OCI-LY3 (cell line): Measurements from ENCODE around the gene GDI1.

Source experiments
- H2AFZ ChIP-seq: fragments of 200-600, 300-600 bp; shearing (Covaris generic); 2 replicates; pipeline ENCODE4 v1.6.0; 2014; ENCODE audit warnings: antibody characterized with exemption, low read depth, low read length
- H3K27ac ChIP-seq: fragments of 200-600, 300-600 bp; sonication (generic); 2 replicates; pipeline ENCODE4 v1.5.1; 2014; ENCODE audit warnings: mild to moderate bottlenecking, low read length, moderate library complexity, mixed read lengths
- H3K27me3 ChIP-seq: fragments of 200-600, 300-600 bp; sonication (generic); 2 replicates; pipeline ENCODE4 v1.6.1; 2014; ENCODE audit warnings: low read depth, low read length, mixed read lengths
- H3K36me3 ChIP-seq: fragments of 200-600, 300-600 bp; sonication (generic); replicated peaks from 2 replicates; pipeline ENCODE3; 2014; ENCODE audit warnings: low read depth, low read length, mixed read lengths
- H3K4me1 ChIP-seq: fragments of 300-600, 200-600 bp; sonication (generic); 2 replicates; pipeline ENCODE4 v1.6.1; 2014; ENCODE audit warnings: low read length, mixed read lengths
- H3K4me2 ChIP-seq: fragments of 200-600, 300-600 bp; sonication (generic); 2 replicates; pipeline ENCODE4 v1.6.1; 2014; ENCODE audit warnings: low read length, mixed read lengths
- H3K4me3 ChIP-seq: fragments of 300-600, 200-600 bp; sonication (generic); 2 replicates; pipeline ENCODE4 v1.5.1; 2014; ENCODE audit warnings: antibody characterized with exemption, mild to moderate bottlenecking, low read length, moderate library complexity
- H3K79me2 ChIP-seq: fragments of 300-600, 200-600 bp; shearing (Covaris generic); 2 replicates; pipeline ENCODE4 v1.6.1; 2014; ENCODE audit warnings: mild to moderate bottlenecking, low read length, mixed read lengths
- H3K9ac ChIP-seq: fragments of 300-600, 200-600 bp; shearing (Covaris generic); 2 replicates; pipeline ENCODE4 v1.6.0; 2014; ENCODE audit warnings: mild to moderate bottlenecking, low read length, moderate library complexity
- H3K9me3 ChIP-seq: fragments of 200-600, 300-600 bp; shearing (Covaris generic); 2 replicates; pipeline ENCODE4 v1.6.1; 2014; ENCODE audit warnings: low read length, mixed read lengths; ENCODE audit not compliant: insufficient read depth
- H4K20me1 ChIP-seq: fragments of 200-600, 300-600 bp; sonication (generic); 2 replicates; pipeline ENCODE4 v1.6.1; 2016; ENCODE audit warnings: low read length, mixed read lengths; ENCODE audit not compliant: insufficient read depth
- EZH2phosphoT487 ChIP-seq: fragments of 200-600 bp; shearing (Covaris generic); IDR thresholded peaks from 2 replicates; pipeline ENCODE4 v1.6.1; 2018; ENCODE audit warnings: antibody characterized with exemption, mixed run types, low read depth
- TF ChIP-seq, protein P1 (sequence below): fragments of 200-600, 300-600 bp; sonication (generic); IDR thresholded peaks from 2 replicates; pipeline ENCODE4 v1.5.1; 2014; ENCODE audit warnings: antibody characterized with exemption, low read length, low read depth

GDI1 gene

DNA sequence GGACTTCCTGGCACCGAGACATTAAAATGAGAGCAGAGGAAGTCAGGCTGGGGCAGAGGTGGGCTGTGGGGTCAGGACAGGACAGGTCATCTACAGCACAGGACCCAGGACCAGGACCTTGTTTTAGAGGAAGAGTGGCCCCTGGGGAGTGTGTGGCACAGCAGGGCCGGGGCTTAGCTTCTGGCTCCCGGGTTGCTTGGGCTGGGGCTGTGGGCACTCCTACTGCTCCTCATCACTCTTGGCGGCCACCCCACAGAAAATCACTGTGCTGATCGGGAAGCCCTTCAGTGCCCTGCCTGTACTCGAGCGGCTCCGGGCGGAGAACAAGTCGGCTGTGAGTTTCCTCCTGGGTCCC, 16.6 kb upstream of the GDI1 start:
- Histone ChIP-seq H3K9me3 (no peaks in the 10 kb centered on the region), H3K27me3 (no peaks in the 10 kb centered on the region)

GRCh38 chrX:154426916-154427770, 9.8 kb upstream of the GDI1 start:
- Histone ChIP-seq H3K9ac (no peak overlapping the region), H3K4me3 (no peak overlapping the region), H3K4me2 (0 out of 2 replicates have a peak overlapping the region, but pooled peaks have one; percentile 3), H3K27me3 (no peaks in the 10 kb centered on the region), H3K79me2 (peaks cover 22% of the 10 kb centered on the region), H2AFZ (no peak overlapping the region), H4K20me1 (no peaks in the 10 kb centered on the region), H3K9me3 (no peaks in the 10 kb centered on the region), H3K4me1 (peaks cover 12% of the 10 kb centered on the region), H3K27ac (no peak overlapping the region), H3K36me3 (no peaks in the 10 kb centered on the region)
- TF ChIP-seq EZH2phosphoT487: no peak
- TF ChIP-seq, protein P1, sequence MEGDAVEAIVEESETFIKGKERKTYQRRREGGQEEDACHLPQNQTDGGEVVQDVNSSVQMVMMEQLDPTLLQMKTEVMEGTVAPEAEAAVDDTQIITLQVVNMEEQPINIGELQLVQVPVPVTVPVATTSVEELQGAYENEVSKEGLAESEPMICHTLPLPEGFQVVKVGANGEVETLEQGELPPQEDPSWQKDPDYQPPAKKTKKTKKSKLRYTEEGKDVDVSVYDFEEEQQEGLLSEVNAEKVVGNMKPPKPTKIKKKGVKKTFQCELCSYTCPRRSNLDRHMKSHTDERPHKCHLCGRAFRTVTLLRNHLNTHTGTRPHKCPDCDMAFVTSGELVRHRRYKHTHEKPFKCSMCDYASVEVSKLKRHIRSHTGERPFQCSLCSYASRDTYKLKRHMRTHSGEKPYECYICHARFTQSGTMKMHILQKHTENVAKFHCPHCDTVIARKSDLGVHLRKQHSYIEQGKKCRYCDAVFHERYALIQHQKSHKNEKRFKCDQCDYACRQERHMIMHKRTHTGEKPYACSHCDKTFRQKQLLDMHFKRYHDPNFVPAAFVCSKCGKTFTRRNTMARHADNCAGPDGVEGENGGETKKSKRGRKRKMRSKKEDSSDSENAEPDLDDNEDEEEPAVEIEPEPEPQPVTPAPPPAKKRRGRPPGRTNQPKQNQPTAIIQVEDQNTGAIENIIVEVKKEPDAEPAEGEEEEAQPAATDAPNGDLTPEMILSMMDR: no peak

More for the DNA sequence above, 16.6 kb upstream of the GDI1 start:
- no peak overlapping the region for H3K9ac ChIP-seq
- no peak overlapping the region for H3K4me2 ChIP-seq
- H3K4me1 ChIP-seq: peaks cover 18% of the 10 kb centered on the region
- no peak overlapping the region for H2AFZ ChIP-seq
- TF ChIP-seq EZH2phosphoT487: no peak
- TF ChIP-seq, protein P1: no peak
- H3K4me3 ChIP-seq: no peak overlapping the region
- H4K20me1 ChIP-seq: no peaks in the 10 kb centered on the region
- H3K27ac ChIP-seq: no peak overlapping the region
- H3K36me3 ChIP-seq: peaks cover 7% of the 10 kb centered on the region
- H3K79me2 ChIP-seq: no peaks in the 10 kb centered on the region

DNA sequence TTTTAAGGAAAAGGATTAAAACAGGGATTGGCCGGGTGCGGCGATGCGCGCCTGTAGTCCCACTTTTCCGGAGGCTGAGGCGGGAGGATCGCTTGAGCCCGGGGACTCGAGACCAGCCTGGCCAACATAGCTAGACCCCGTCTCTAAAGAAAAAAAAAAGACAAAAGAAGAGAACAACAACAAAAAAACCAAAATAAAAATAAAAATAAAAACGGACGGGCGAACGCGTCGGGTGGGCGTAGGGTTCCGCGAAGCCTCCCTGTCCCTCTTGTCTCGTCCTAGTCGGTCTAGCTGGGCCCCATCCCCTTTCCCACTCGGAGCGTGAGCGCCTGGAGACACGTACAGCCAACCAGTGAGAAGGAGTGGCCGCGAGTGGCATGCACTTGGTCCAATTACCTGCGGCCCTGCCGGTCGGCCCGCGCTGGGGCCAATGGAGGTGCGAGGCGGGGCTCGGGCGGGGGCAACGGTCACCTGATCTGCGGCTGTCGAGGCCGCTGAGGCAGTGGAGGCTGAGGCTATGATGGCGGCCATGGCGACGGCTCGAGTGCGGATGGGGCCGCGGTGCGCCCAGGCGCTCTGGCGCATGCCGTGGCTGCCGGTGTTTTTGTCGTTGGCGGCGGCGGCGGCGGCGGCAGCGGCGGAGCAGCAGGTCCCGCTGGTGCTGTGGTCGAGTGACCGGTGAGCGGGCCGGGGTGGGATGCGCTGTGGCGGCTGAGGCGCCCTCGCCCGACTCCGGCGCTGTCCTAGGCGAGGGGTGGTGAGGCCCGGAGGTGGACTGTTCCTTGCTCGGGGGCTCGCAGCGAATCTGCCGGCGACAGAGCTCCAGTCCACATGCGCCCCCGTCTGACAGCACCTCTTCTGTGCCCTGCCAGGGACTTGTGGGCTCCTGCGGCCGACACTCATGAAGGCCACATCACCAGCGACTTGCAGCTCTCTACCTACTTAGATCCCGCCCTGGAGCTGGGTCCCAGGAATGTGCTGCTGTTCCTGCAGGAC, 8.5 kb upstream of the GDI1 start, which contains the start of gene ATP6AP1:
ATP6AP1 (plus strand) TSS at position 502 of the 996 bp plus-strand sequence; CDS start at position 518, 16 bp downstream.
- H3K36me3 ChIP-seq: no peaks in the 10 kb centered on the region
- H3K27ac ChIP-seq: peak within 1 kb of the TSS; percentile 43

More for the DNA sequence above, 8.5 kb upstream of the GDI1 start, which contains the start of gene ATP6AP1:
- Histone ChIP-seq H3K4me2 (peak within 1 kb of the TSS; percentile 93), H3K4me3 (peak within 1 kb of the TSS; percentile 95), H3K9me3 (no peaks in the 10 kb centered on the region), H3K9ac (peak within 1 kb of the TSS; percentile 77), H3K4me1 (peaks cover 12% of the 10 kb centered on the region), H3K27me3 (no peaks in the 10 kb centered on the region), H3K79me2 (peaks cover 22% of the 10 kb centered on the region), H4K20me1 (no peaks in the 10 kb centered on the region), H2AFZ (no peak within 1 kb of the TSS)
- TF ChIP-seq EZH2phosphoT487: no peak
- TF ChIP-seq, protein P1: peak; percentile 28; the same call in 1 of the 2 replicates
